ENCODE measurements around the gene POU3F2. TPM values are rescaled to one million over a fixed set of nuclear protein-coding genes. Genes with fewer than 3 reads are reported as not detected.

The POU3F2 gene
- polyA plus RNA-seq, 3 donors = not detected

- no peaks in the 10 kb centered on the region for H3K27me3 ChIP-seq (ENCODE audit: control insufficient read depth in 2 of 2, insufficient read depth in 2 of 2, low read length in 2 of 2)
- peaks cover 5 to 37% of the 10 kb centered on the region in 2 donors for H3K36me3 ChIP-seq (replicated peaks in 1 of 2; ENCODE audit: control insufficient read depth in 1 of 2, insufficient read depth in 2 of 2, low read length in 2 of 2)
- H3K9me3 ChIP-seq (replicated peaks in 1 of 2; ENCODE audit: control insufficient read depth in 1 of 2, insufficient read depth in 1 of 2, low read length in 2 of 2) = no peaks in the 10 kb centered on the region
- DNase-seq = no peak
- Mint-ChIP-seq H3K27ac (no peak overlapping the region), H3K9me3 (no peaks in the 10 kb centered on the region), H3K27me3 (ENCODE audit: low read depth in 3 of 3) (no peaks in the 10 kb centered on the region), H3K36me3 (peaks cover 31% of the 10 kb centered on the region in 2 donors), H3K4me3 (no peak overlapping the region), H3K4me1 (no peaks in the 10 kb centered on the region)
- no peak overlapping the region for H3K4me2 ChIP-seq (replicated peaks; ENCODE audit: extremely low read depth, low read length, poor library complexity, severe bottlenecking)
- H3K4me3 ChIP-seq (replicated peaks in 1 of 3; ENCODE audit: low read depth in 2 of 3, low read length in 3 of 3) = no peak overlapping the region
- no peaks in the 10 kb centered on the region for H3K79me2 ChIP-seq (ENCODE audit: insufficient read depth, low read length)
- H3K4me1 ChIP-seq (ENCODE audit: control insufficient read depth in 1 of 2, insufficient read depth in 2 of 2, low read length in 2 of 2) = no peaks in the 10 kb centered on the region
- no peak for TF ChIP-seq CTCF (IDR thresholded peaks at IDR 0.05)
- H4K20me1 ChIP-seq (ENCODE audit: insufficient read depth, low read length) = no peaks in the 10 kb centered on the region
- H3K27ac ChIP-seq (ENCODE audit: low read depth in 1 of 2, low read length in 2 of 2) = no peak overlapping the region
- no peak overlapping the region for H2AFZ ChIP-seq (ENCODE audit: insufficient read depth, low read depth, low read length, poor library complexity, severe bottlenecking)
- WGBS (ENCODE audit: insufficient coverage) = no CpG with 5 or more reads among the region's 1 CpG
- intact Hi-C loops (cut with micrococcal nuclease) = no loop called here
- H3K9ac ChIP-seq (ENCODE audit: insufficient read depth, low read length, poor library complexity, severe bottlenecking) = no peak overlapping the region
Measured at GRCh38 chr6:98877250-98877649, 42.9 kb downstream of the POU3F2 start.

- peaks cover 29 to 32% of the 10 kb centered on the region in 2 donors for H3K36me3 Mint-ChIP-seq
- no peak overlapping the region for H3K9ac ChIP-seq (ENCODE audit: insufficient read depth, low read length, poor library complexity, severe bottlenecking)
- no peak overlapping the region for H3K4me2 ChIP-seq (replicated peaks; ENCODE audit: extremely low read depth, low read length, poor library complexity, severe bottlenecking)
- H3K27ac ChIP-seq (ENCODE audit: low read depth in 1 of 2, low read length in 2 of 2) = no peak overlapping the region
- H2AFZ ChIP-seq (ENCODE audit: insufficient read depth, low read depth, low read length, poor library complexity, severe bottlenecking) = no peak overlapping the region
- H3K79me2 ChIP-seq (ENCODE audit: insufficient read depth, low read length) = no peaks in the 10 kb centered on the region
- H3K4me1 Mint-ChIP-seq = no peaks in the 10 kb centered on the region
- no peaks in the 10 kb centered on the region for H3K27me3 Mint-ChIP-seq (ENCODE audit: low read depth in 3 of 3)
- H3K27me3 ChIP-seq (ENCODE audit: control insufficient read depth in 2 of 2, insufficient read depth in 2 of 2, low read length in 2 of 2) = no peaks in the 10 kb centered on the region
- DNase-seq = no peak
- no peak for TF ChIP-seq CTCF (IDR thresholded peaks at IDR 0.05)
- H3K9me3 Mint-ChIP-seq = peaks cover 0 to 3% (median 0%) of the 10 kb centered on the region in 7 donors
- H3K4me3 Mint-ChIP-seq = no peak overlapping the region
- H3K4me1 ChIP-seq (ENCODE audit: control insufficient read depth in 1 of 2, insufficient read depth in 2 of 2, low read length in 2 of 2) = no peaks in the 10 kb centered on the region
- H3K4me3 ChIP-seq (replicated peaks in 1 of 3; ENCODE audit: low read depth in 2 of 3, low read length in 3 of 3) = no peak overlapping the region
- H4K20me1 ChIP-seq (ENCODE audit: insufficient read depth, low read length) = no peaks in the 10 kb centered on the region
- peak overlapping the region in 1 of 7 donors; percentile 48 for H3K27ac Mint-ChIP-seq
- intact Hi-C loops (cut with micrococcal nuclease) = no loop called here
- no peaks in the 10 kb centered on the region for H3K9me3 ChIP-seq (replicated peaks in 1 of 2; ENCODE audit: control insufficient read depth in 1 of 2, insufficient read depth in 1 of 2, low read length in 2 of 2)
- peaks cover 0 to 25% of the 10 kb centered on the region in 2 donors for H3K36me3 ChIP-seq (replicated peaks in 1 of 2; ENCODE audit: control insufficient read depth in 1 of 2, insufficient read depth in 2 of 2, low read length in 2 of 2)
Measured at GRCh38 chr6:98880486-98880885, 46.1 kb downstream of the POU3F2 start.

Data from CD14-positive monocyte (primary cell).